IMR-90 (cell line): ENCODE data around the gene DAB1. TPM values are rescaled to one million over a fixed set of nuclear protein-coding genes. Genes with fewer than 3 reads are reported as not detected.

Source experiments
- ATAC-seq: fragments of 200-7000 bp; cut with Tn5 transposase; 2 replicates; pipeline ENCODE4 v1.9.1; 2020; ENCODE audit warnings: low read depth, mild to moderate bottlenecking, moderate library complexity
- BruUV-seq: library from RNA; stranded (reverse); fragments of 400-500 nt; replicated peaks from 2 replicates; lab custom pipeline; 2021; lab: Mats Ljungman, UMichigan
- CTCF ChIA-PET: fragments of 300-600 bp; formaldehyde crosslinking; extraction: SDS; loops from one replicate; lab custom pipeline; 2021; ENCODE audit warnings: antibody characterized with exemption; lab: Yijun Ruan, JAX
- POLR2A ChIA-PET: fragments of 300-600 bp; sonication (Branson Sonifier 250); formaldehyde crosslinking; loops from one replicate; lab custom pipeline; 2022; ENCODE audit warnings: antibody characterized with exemption; ENCODE audit not compliant: unreplicated experiment; lab: Charles Lee
- DNase-seq: peaks from one replicate; pipeline ENCODE4 v3.0.0; 2013
- H2AFZ ChIP-seq: replicated peaks from 2 replicates; pipeline ENCODE3; 2013; ENCODE audit warnings: low read length, mild to moderate bottlenecking; ENCODE audit not compliant: poor library complexity
- H2AK5ac ChIP-seq: 2 replicates; pipeline ENCODE4 v1.6.1; 2013; ENCODE audit warnings: low read depth, low read length, inconsistent platforms
- H2AK9ac ChIP-seq: replicated peaks from 2 replicates; pipeline ENCODE3; 2013; ENCODE audit warnings: mild to moderate bottlenecking, low read depth, low read length, moderate library complexity; ENCODE audit not compliant: poor library complexity
- H2BK120ac ChIP-seq: 2 replicates; pipeline ENCODE4 v1.6.1; 2013; ENCODE audit warnings: low read depth, low read length, inconsistent platforms
- H2BK15ac ChIP-seq: 3 replicates; pipeline ENCODE4 v1.6.1; 2013; ENCODE audit warnings: low read depth, low read length, inconsistent platforms
- H2BK20ac ChIP-seq: 2 replicates; pipeline ENCODE4 v1.6.1; 2013; ENCODE audit warnings: low read depth, mild to moderate bottlenecking, inconsistent platforms, low read length, moderate library complexity
- H2BK5ac ChIP-seq: 2 replicates; pipeline ENCODE4 v1.6.1; 2013; ENCODE audit warnings: mild to moderate bottlenecking, low read depth, low read length, inconsistent platforms; ENCODE audit not compliant: poor library complexity, severe bottlenecking
- H3K14ac ChIP-seq: replicated peaks from 2 replicates; pipeline ENCODE4 v1.6.1; 2013; ENCODE audit warnings: low read depth, low read length, inconsistent platforms
- H3K18ac ChIP-seq: 2 replicates; pipeline ENCODE4 v1.6.1; 2013; ENCODE audit warnings: low read depth, low read length, control low read depth
- H3K23ac ChIP-seq: 2 replicates; pipeline ENCODE4 v1.6.1; 2013; ENCODE audit warnings: low read depth, low read length, inconsistent platforms
- H3K27ac ChIP-seq: 2 replicates; pipeline ENCODE4 v1.5.1; 2013; ENCODE audit warnings: mild to moderate bottlenecking, control low read depth, low read length; ENCODE audit not compliant: insufficient read depth
- H3K27me3 ChIP-seq: 2 replicates; pipeline ENCODE4 v1.6.1; 2013; ENCODE audit warnings: low read length; ENCODE audit not compliant: control insufficient read depth, insufficient read depth
- H3K36me3 ChIP-seq: 2 replicates; pipeline ENCODE4 v1.6.1; 2013; ENCODE audit warnings: low read length, mixed read lengths; ENCODE audit not compliant: control insufficient read depth, insufficient read depth
- H3K4ac ChIP-seq: 2 replicates; pipeline ENCODE4 v1.6.1; 2013; ENCODE audit warnings: low read depth, low read length, inconsistent platforms
- H3K4me1 ChIP-seq: 2 replicates; pipeline ENCODE4 v1.6.1; 2013; ENCODE audit warnings: low read length, mixed read lengths; ENCODE audit not compliant: control insufficient read depth, insufficient read depth
- H3K4me2 ChIP-seq: 2 replicates; pipeline ENCODE4 v1.6.1; 2013; ENCODE audit warnings: low read depth, mild to moderate bottlenecking, control low read depth, low read length, moderate library complexity
- H3K4me3 ChIP-seq: 2 replicates; pipeline ENCODE4 v1.5.1; 2013; ENCODE audit warnings: low read depth, mild to moderate bottlenecking, control low read depth, low read length, moderate library complexity; ENCODE audit not compliant: insufficient read depth
- H3K56ac ChIP-seq: 2 replicates; pipeline ENCODE4 v1.6.1; 2013; ENCODE audit warnings: low read length, inconsistent platforms; ENCODE audit not compliant: insufficient read depth; ENCODE audit errors: extremely low read depth
- H3K79me1 ChIP-seq, 2 experiments: 2 replicates each; pipeline ENCODE4 v1.6.1; 2013; ENCODE audit warnings: low read length in 2 of 2, inconsistent platforms in 1 of 2, low read depth in 1 of 2
- H3K9ac ChIP-seq: 2 replicates; pipeline ENCODE4 v1.6.1; 2013; ENCODE audit warnings: low read depth, low read length, control low read depth
- H3K9me1 ChIP-seq: 2 replicates; pipeline ENCODE4 v1.6.1; 2013; ENCODE audit warnings: low read length, inconsistent platforms; ENCODE audit not compliant: insufficient read depth
- H3K9me3 ChIP-seq: 2 replicates; pipeline ENCODE4 v1.6.1; 2013; ENCODE audit warnings: low read length; ENCODE audit not compliant: control insufficient read depth, insufficient read depth
- H4K20me1 ChIP-seq: 2 replicates; pipeline ENCODE4 v1.6.1; 2013; ENCODE audit warnings: low read length, inconsistent platforms; ENCODE audit not compliant: insufficient read depth
- H4K5ac ChIP-seq: 2 replicates; pipeline ENCODE4 v1.6.1; 2013; ENCODE audit warnings: mild to moderate bottlenecking, low read depth, low read length, control low read depth
- H4K8ac ChIP-seq, 2 experiments: 2 replicates each; pipeline ENCODE4 v1.6.1; 2013; ENCODE audit warnings: low read depth in 2 of 2, low read length in 2 of 2, control low read depth in 1 of 2, inconsistent platforms in 1 of 2
- H4K91ac ChIP-seq: 2 replicates; pipeline ENCODE4 v1.6.1; 2013; ENCODE audit warnings: low read depth, low read length, inconsistent platforms; ENCODE audit not compliant: insufficient read depth
- BHLHE40 ChIP-seq: fragments of 150-350 bp; IDR thresholded peaks from 2 replicates; pipeline ENCODE4 v1.6.1; 2016; ENCODE audit warnings: mild to moderate bottlenecking, low read depth, low read length
- FOS ChIP-seq: fragments of 150-350 bp; IDR thresholded peaks from 2 replicates; pipeline ENCODE4 v1.6.1; 2016; ENCODE audit warnings: low read depth, low read length
- NFE2L2 ChIP-seq: fragments of 150-350 bp; IDR thresholded peaks from 2 replicates; pipeline ENCODE4 v1.6.1; 2016; ENCODE audit warnings: low read depth, mild to moderate bottlenecking, low read length
- WGBS, 2 experiments: methylation state at CpG; one replicate each; pipeline versions ENCODE4 v1.1.5 to v1.1.7; 2013; ENCODE audit warnings: missing lambda C conversion rate in 2 of 2; ENCODE audit not compliant: insufficient read length in 1 of 2; ENCODE audit errors: extremely low coverage in 2 of 2; 5-methylcytosine and 5-hydroxymethylcytosine counted together
- dilution Hi-C: fragments of 300-500 bp; cut with HindIII; formaldehyde crosslinking; loops from one replicate; pipeline ENCODE4 v1.14.3; 2018; ENCODE audit warnings: low sequenced_read_pairs; ENCODE audit not compliant: unreplicated experiment
- in situ Hi-C: fragments of 300-500 bp; cut with MboI; formaldehyde crosslinking; loops from 3 replicates; pipeline ENCODE4 v1.14.3; 2019; ENCODE audit warnings: low sequenced_read_pairs, inconsistent platforms, mixed read lengths
- intact Hi-C: fragments of 100-400 bp; cut with micrococcal nuclease; formaldehyde crosslinking; loops from 2 replicates; pipeline ENCODE4 v1.10.0; 2022
- polyA plus RNA-seq, 3 experiments: library from polyadenylated mRNA; depleted of rRNA; stranded (reverse); fragments of >200 nt; gene quantifications; 2 replicates each; pipeline ENCODE4 v1.2.3, GENCODE V29; 2012; ENCODE audit warnings: low replicate concordance in 1 of 3
- total RNA-seq: library from RNA; depleted of rRNA; stranded (reverse); fragments of >200 nt; gene quantifications from 2 replicates; pipeline ENCODE4 v1.2.3, GENCODE V29; 2012
- TF ChIP-seq, protein P1 (sequence below): conservative IDR thresholded peaks from 2 replicates; pipeline ENCODE4 v1.5.1; 2012; ENCODE audit warnings: mild to moderate bottlenecking, low read depth, low read length, improper control_type of control experiment
- TF ChIP-seq, protein P2 (sequence below): fragments of 150-350 bp; IDR thresholded peaks from 2 replicates; pipeline ENCODE4 v1.6.1; 2017; ENCODE audit warnings: mild to moderate bottlenecking, antibody characterized with exemption, low read length, low read depth

The DAB1 gene
- total and polyA plus RNA-seq, 2 of the 4 experiments (the other 2 are of a cell fraction), result 0.18 to 0.41 TPM

DNA sequence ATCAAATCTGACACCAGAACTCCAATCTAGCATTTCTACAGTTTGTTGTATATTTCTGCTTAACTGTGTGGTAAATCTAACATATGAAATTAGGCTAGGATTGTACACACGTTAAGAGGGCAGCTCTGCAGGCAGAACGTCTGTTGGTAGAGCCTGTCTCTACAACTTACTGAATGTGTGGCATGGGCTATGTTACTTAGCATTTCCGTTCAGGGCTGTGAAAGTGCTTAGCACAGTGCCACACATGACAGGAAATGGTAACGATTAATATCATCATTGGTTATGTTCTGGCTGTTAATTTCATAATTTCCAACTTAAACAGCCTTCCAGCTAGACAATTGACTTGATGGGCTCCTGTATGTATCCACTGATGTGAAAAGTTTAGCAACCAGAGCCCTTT lies 448.4 kb downstream of the DAB1 start:
- Histone ChIP-seq H2BK5ac (no peak overlapping the region), H2BK20ac (no peak overlapping the region), H3K4ac (no peak overlapping the region), H4K20me1 (no peaks in the 10 kb centered on the region), H3K9me3 (no peaks in the 10 kb centered on the region), H2AFZ (no peak overlapping the region), H2BK120ac (no peak overlapping the region), H4K91ac (no peak overlapping the region), H3K4me3 (no peak overlapping the region), H4K8ac (no peak overlapping the region), H3K9ac (no peak overlapping the region), H3K79me1 (no peaks in the 10 kb centered on the region), H3K18ac (no peak overlapping the region), H3K9me1 (no peaks in the 10 kb centered on the region), H2AK5ac (no peak overlapping the region), H2AK9ac (no peak overlapping the region), H3K27ac (no peak overlapping the region), H3K56ac (no peak overlapping the region), H4K5ac (no peak overlapping the region), H3K4me2 (no peak overlapping the region), H2BK15ac (no peak overlapping the region), H3K27me3 (peaks cover 7% of the 10 kb centered on the region), H3K14ac (no peak overlapping the region), H3K36me3 (no peaks in the 10 kb centered on the region), H3K23ac (no peak overlapping the region), H3K4me1 (no peaks in the 10 kb centered on the region)
- TF ChIP-seq, protein P1, sequence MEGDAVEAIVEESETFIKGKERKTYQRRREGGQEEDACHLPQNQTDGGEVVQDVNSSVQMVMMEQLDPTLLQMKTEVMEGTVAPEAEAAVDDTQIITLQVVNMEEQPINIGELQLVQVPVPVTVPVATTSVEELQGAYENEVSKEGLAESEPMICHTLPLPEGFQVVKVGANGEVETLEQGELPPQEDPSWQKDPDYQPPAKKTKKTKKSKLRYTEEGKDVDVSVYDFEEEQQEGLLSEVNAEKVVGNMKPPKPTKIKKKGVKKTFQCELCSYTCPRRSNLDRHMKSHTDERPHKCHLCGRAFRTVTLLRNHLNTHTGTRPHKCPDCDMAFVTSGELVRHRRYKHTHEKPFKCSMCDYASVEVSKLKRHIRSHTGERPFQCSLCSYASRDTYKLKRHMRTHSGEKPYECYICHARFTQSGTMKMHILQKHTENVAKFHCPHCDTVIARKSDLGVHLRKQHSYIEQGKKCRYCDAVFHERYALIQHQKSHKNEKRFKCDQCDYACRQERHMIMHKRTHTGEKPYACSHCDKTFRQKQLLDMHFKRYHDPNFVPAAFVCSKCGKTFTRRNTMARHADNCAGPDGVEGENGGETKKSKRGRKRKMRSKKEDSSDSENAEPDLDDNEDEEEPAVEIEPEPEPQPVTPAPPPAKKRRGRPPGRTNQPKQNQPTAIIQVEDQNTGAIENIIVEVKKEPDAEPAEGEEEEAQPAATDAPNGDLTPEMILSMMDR, result no peak
- no peak for TF ChIP-seq BHLHE40
- no peak for TF ChIP-seq NFE2L2
- no peak for TF ChIP-seq FOS
- TF ChIP-seq, protein P2, sequence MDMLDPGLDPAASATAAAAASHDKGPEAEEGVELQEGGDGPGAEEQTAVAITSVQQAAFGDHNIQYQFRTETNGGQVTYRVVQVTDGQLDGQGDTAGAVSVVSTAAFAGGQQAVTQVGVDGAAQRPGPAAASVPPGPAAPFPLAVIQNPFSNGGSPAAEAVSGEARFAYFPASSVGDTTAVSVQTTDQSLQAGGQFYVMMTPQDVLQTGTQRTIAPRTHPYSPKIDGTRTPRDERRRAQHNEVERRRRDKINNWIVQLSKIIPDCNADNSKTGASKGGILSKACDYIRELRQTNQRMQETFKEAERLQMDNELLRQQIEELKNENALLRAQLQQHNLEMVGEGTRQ, result no peak
- ChIA-PET POLR2A (no interaction called here), CTCF (no interaction called here)
- dilution Hi-C loops, result no loop called here
- no TSS peak for BruUV-seq
- intact Hi-C loops, result no loop called here
- ATAC-seq (no peak), DNase-seq (no peak)
- no CpG with 5 or more reads among the region's 4 CpGs for WGBS, 2 experiments
- in situ Hi-C loops, result no loop called here
